ENCODE measurements around the gene ST6GALNAC1.

Gene ST6GALNAC1

DNA sequence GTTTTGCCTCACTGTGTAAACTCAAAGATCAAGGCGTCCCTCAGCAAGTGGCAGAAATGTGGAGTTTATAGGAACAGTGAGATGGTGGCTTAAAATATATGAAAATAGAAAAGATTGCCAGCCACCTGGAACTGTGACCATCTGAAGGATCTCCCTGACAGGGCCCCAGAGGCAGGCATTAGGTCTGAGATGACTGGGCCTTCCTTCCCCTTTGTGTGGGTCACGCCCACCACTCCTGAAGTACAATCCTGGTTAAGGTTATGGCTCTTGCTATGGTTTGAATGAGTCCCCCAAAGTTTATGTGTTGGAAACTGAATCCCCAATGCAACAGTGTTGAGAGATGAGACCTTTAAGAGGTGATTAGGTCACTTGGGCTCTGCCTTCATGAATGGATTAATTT is 64.3 kb downstream of the ST6GALNAC1 start:
- Histone ChIP-seq H4K91ac (ENCODE audit: low read depth, low read length, poor library complexity) (no peak overlapping the region), H2AK5ac (ENCODE audit: low read depth, low read length) (no peak overlapping the region), H3K4me2 (ENCODE audit: insufficient read depth, low read length, poor library complexity, severe bottlenecking) (no peak overlapping the region), H2BK12ac (ENCODE audit: low read length) (no peak overlapping the region), H3K18ac (ENCODE audit: low read length) (no peak overlapping the region), H3K4ac (ENCODE audit: low read length) (no peak overlapping the region), H2AFZ (ENCODE audit: low read length) (no peak overlapping the region), H3K27ac (replicated peaks; ENCODE audit: low read length) (no peak overlapping the region), H3K23ac (ENCODE audit: low read depth, low read length, poor library complexity) (no peak overlapping the region), H2BK120ac (ENCODE audit: low read depth, low read length) (no peak overlapping the region), H2BK5ac (ENCODE audit: low read length) (no peak overlapping the region), H3K4me3 (ENCODE audit: low read length in 2 of 2) (no peak overlapping the region), H3K36me3 (replicated peaks in 1 of 2; ENCODE audit: control insufficient read depth in 2 of 2, insufficient read depth in 2 of 2, low read length in 2 of 2) (no peaks in the 10 kb centered on the region), H3K9ac (ENCODE audit: low read depth, low read length, poor library complexity) (no peak overlapping the region), H3K14ac (ENCODE audit: low read length) (no peak overlapping the region), H3K4me1 (ENCODE audit: control insufficient read depth in 2 of 2, insufficient read depth in 1 of 2, low read depth in 1 of 2, low read length in 2 of 2) (peaks cover 3 to 12% of the 10 kb centered on the region in 2 donors), H3K79me1 (ENCODE audit: low read depth, low read length) (no peaks in the 10 kb centered on the region), H4K8ac (ENCODE audit: low read depth, low read length) (no peak overlapping the region), H2BK15ac (ENCODE audit: low read length) (no peak overlapping the region), H3K9me3 (replicated peaks in 1 of 2; ENCODE audit: control insufficient read depth in 2 of 2, insufficient read depth in 1 of 2, low read depth in 1 of 2, low read length in 2 of 2) (no peaks in the 10 kb centered on the region), H3K27me3 (ENCODE audit: control insufficient read depth in 3 of 3, insufficient read depth in 3 of 3, low read depth in 1 of 3, low read length in 3 of 3) (peaks cover 0 to 41% (median 10%) of the 10 kb centered on the region in 3 experiments)
- DNase-seq (ENCODE audit: low spot score) = no peak
- WGBS, 2 donors (ENCODE audit: extremely low coverage in 2 of 2, insufficient read length in 2 of 2, insufficient replicate concordance in 1 of 2) = no CpG with 5 or more reads among the region's 2 CpGs

DNA sequence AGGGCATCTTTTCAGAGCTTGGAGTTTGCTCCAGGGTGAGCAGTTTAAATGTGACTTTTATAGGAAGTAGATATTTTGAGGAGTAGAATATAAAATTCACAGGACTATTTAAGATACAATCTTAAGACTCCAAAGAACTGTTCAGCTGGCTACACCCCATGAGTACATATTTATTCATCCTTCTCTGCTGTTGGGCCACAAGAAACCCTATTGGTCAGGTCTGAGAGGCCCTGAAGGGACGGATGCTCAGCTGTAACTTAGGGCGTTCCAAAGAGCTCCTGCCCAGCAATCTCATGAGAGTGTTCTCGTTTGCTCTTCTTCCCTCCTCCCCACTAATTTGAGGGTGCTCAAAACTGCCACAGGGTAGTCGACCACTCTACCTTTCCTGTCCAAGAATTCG is 65.2 kb downstream of the ST6GALNAC1 start:
- no CpG with 5 or more reads among the region's 5 CpGs for WGBS, 2 donors (ENCODE audit: extremely low coverage in 2 of 2, insufficient read length in 2 of 2, insufficient replicate concordance in 1 of 2)
- no peak overlapping the region for H2BK120ac ChIP-seq (ENCODE audit: low read depth, low read length)
- H3K27me3 ChIP-seq (ENCODE audit: control insufficient read depth in 3 of 3, insufficient read depth in 3 of 3, low read depth in 1 of 3, low read length in 3 of 3) = peaks cover 0 to 33% (median 6%) of the 10 kb centered on the region in 3 experiments
- H3K4me2 ChIP-seq (ENCODE audit: insufficient read depth, low read length, poor library complexity, severe bottlenecking) = no peak overlapping the region
- peaks cover 3 to 12% of the 10 kb centered on the region in 2 donors for H3K4me1 ChIP-seq (ENCODE audit: control insufficient read depth in 2 of 2, insufficient read depth in 1 of 2, low read depth in 1 of 2, low read length in 2 of 2)
- no peak overlapping the region for H2BK15ac ChIP-seq (ENCODE audit: low read length)
- H3K18ac ChIP-seq (ENCODE audit: low read length) = no peak overlapping the region
- H3K79me1 ChIP-seq (ENCODE audit: low read depth, low read length) = no peaks in the 10 kb centered on the region
- H3K9ac ChIP-seq (ENCODE audit: low read depth, low read length, poor library complexity) = no peak overlapping the region
- H3K23ac ChIP-seq (ENCODE audit: low read depth, low read length, poor library complexity) = no peak overlapping the region
- no peak overlapping the region for H2BK5ac ChIP-seq (ENCODE audit: low read length)
- no peak overlapping the region for H4K91ac ChIP-seq (ENCODE audit: low read depth, low read length, poor library complexity)
- H3K27ac ChIP-seq (replicated peaks; ENCODE audit: low read length) = no peak overlapping the region
- no peaks in the 10 kb centered on the region for H3K9me3 ChIP-seq (replicated peaks in 1 of 2; ENCODE audit: control insufficient read depth in 2 of 2, insufficient read depth in 1 of 2, low read depth in 1 of 2, low read length in 2 of 2)
- no peak overlapping the region for H3K4ac ChIP-seq (ENCODE audit: low read length)
- H4K8ac ChIP-seq (ENCODE audit: low read depth, low read length) = no peak overlapping the region
- DNase-seq (ENCODE audit: low spot score) = no peak
- no peak overlapping the region for H2AK5ac ChIP-seq (ENCODE audit: low read depth, low read length)
- no peaks in the 10 kb centered on the region for H3K36me3 ChIP-seq (replicated peaks in 1 of 2; ENCODE audit: control insufficient read depth in 2 of 2, insufficient read depth in 2 of 2, low read length in 2 of 2)
- H2AFZ ChIP-seq (ENCODE audit: low read length) = no peak overlapping the region
- no peak overlapping the region for H3K14ac ChIP-seq (ENCODE audit: low read length)
- H2BK12ac ChIP-seq (ENCODE audit: low read length) = no peak overlapping the region
- H3K4me3 ChIP-seq (ENCODE audit: low read length in 2 of 2) = no peak overlapping the region

- H2BK15ac ChIP-seq (ENCODE audit: low read length) = no peak overlapping the region
- no peak overlapping the region for H2BK5ac ChIP-seq (ENCODE audit: low read length)
- H3K27me3 ChIP-seq (ENCODE audit: control insufficient read depth in 3 of 3, insufficient read depth in 3 of 3, low read depth in 1 of 3, low read length in 3 of 3) = peaks cover 0 to 29% (median 5%) of the 10 kb centered on the region in 3 experiments
- no peak overlapping the region for H3K18ac ChIP-seq (ENCODE audit: low read length)
- WGBS, 2 donors (ENCODE audit: extremely low coverage in 2 of 2, insufficient read length in 2 of 2, insufficient replicate concordance in 1 of 2) = no CpG with 5 or more reads among the region's 7 CpGs
- H3K36me3 ChIP-seq (replicated peaks in 1 of 2; ENCODE audit: control insufficient read depth in 2 of 2, insufficient read depth in 2 of 2, low read length in 2 of 2) = no peaks in the 10 kb centered on the region
- no peak overlapping the region for H4K8ac ChIP-seq (ENCODE audit: low read depth, low read length)
- no peak overlapping the region for H2AK5ac ChIP-seq (ENCODE audit: low read depth, low read length)
- no peak overlapping the region for H3K4ac ChIP-seq (ENCODE audit: low read length)
- no peak overlapping the region for H3K4me3 ChIP-seq (ENCODE audit: low read length in 2 of 2)
- no peak overlapping the region for H4K91ac ChIP-seq (ENCODE audit: low read depth, low read length, poor library complexity)
- H3K79me1 ChIP-seq (ENCODE audit: low read depth, low read length) = no peaks in the 10 kb centered on the region
- H2AFZ ChIP-seq (ENCODE audit: low read length) = no peak overlapping the region
- H3K23ac ChIP-seq (ENCODE audit: low read depth, low read length, poor library complexity) = no peak overlapping the region
- H3K27ac ChIP-seq (replicated peaks; ENCODE audit: low read length) = no peak overlapping the region
- H2BK120ac ChIP-seq (ENCODE audit: low read depth, low read length) = no peak overlapping the region
- no peak overlapping the region for H2BK12ac ChIP-seq (ENCODE audit: low read length)
- H3K14ac ChIP-seq (ENCODE audit: low read length) = no peak overlapping the region
- H3K9me3 ChIP-seq (replicated peaks in 1 of 2; ENCODE audit: control insufficient read depth in 2 of 2, insufficient read depth in 1 of 2, low read depth in 1 of 2, low read length in 2 of 2) = no peaks in the 10 kb centered on the region
- no peak overlapping the region for H3K4me2 ChIP-seq (ENCODE audit: insufficient read depth, low read length, poor library complexity, severe bottlenecking)
- H3K9ac ChIP-seq (ENCODE audit: low read depth, low read length, poor library complexity) = no peak overlapping the region
- no peak for DNase-seq (ENCODE audit: low spot score)
- H3K4me1 ChIP-seq (ENCODE audit: control insufficient read depth in 2 of 2, insufficient read depth in 1 of 2, low read depth in 1 of 2, low read length in 2 of 2) = peaks cover 3 to 12% of the 10 kb centered on the region in 2 donors
Observed at GRCh38 chr17:76577876-76578275, 65.7 kb downstream of the ST6GALNAC1 start.

DNA sequence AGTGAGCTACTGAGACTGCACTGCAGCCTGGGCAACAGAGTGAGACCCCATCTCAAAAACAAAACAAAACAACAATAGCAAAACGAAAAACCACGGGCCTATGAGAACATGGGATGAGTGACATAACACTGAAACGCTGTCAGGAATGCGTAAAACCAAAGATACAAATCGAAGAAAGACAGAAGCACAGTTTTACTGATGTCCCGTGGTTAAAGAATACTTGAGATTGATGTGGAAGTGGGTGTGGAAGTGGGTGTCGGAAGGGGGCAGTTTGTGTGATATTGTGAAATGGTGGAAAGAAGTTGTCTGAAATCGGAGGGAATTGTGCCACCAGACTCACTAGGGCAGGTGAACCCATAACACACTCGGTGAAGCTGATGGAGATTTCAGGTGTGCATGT is 67.4 kb downstream of the ST6GALNAC1 start:
- Histone ChIP-seq H3K23ac (ENCODE audit: low read depth, low read length, poor library complexity) (no peak overlapping the region), H3K27ac (replicated peaks; ENCODE audit: low read length) (no peak overlapping the region), H3K4me2 (ENCODE audit: insufficient read depth, low read length, poor library complexity, severe bottlenecking) (no peak overlapping the region), H2AFZ (ENCODE audit: low read length) (no peak overlapping the region), H2BK12ac (ENCODE audit: low read length) (no peak overlapping the region), H3K14ac (ENCODE audit: low read length) (no peak overlapping the region), H3K9ac (ENCODE audit: low read depth, low read length, poor library complexity) (no peak overlapping the region), H2BK5ac (ENCODE audit: low read length) (no peak overlapping the region), H2BK120ac (ENCODE audit: low read depth, low read length) (no peak overlapping the region), H3K79me1 (ENCODE audit: low read depth, low read length) (no peaks in the 10 kb centered on the region), H3K18ac (ENCODE audit: low read length) (no peak overlapping the region), H3K4ac (ENCODE audit: low read length) (no peak overlapping the region), H3K4me1 (ENCODE audit: control insufficient read depth in 2 of 2, insufficient read depth in 1 of 2, low read depth in 1 of 2, low read length in 2 of 2) (peaks cover 3 to 7% of the 10 kb centered on the region in 2 donors), H2BK15ac (ENCODE audit: low read length) (no peak overlapping the region), H3K9me3 (replicated peaks in 1 of 2; ENCODE audit: control insufficient read depth in 2 of 2, insufficient read depth in 1 of 2, low read depth in 1 of 2, low read length in 2 of 2) (no peaks in the 10 kb centered on the region), H3K27me3 (ENCODE audit: control insufficient read depth in 3 of 3, insufficient read depth in 3 of 3, low read depth in 1 of 3, low read length in 3 of 3) (peaks cover 0 to 15% (median 2%) of the 10 kb centered on the region in 3 experiments), H2AK5ac (ENCODE audit: low read depth, low read length) (no peak overlapping the region), H4K8ac (ENCODE audit: low read depth, low read length) (no peak overlapping the region), H4K91ac (ENCODE audit: low read depth, low read length, poor library complexity) (no peak overlapping the region), H3K36me3 (replicated peaks in 1 of 2; ENCODE audit: control insufficient read depth in 2 of 2, insufficient read depth in 2 of 2, low read length in 2 of 2) (no peaks in the 10 kb centered on the region), H3K4me3 (ENCODE audit: low read length in 2 of 2) (no peak overlapping the region)
- 100% methylated on average over 2 of the region's 9 CpGs; no CpG with 5 or more reads in 1 of the 2 donors for WGBS, 2 donors (ENCODE audit: extremely low coverage in 2 of 2, insufficient read length in 2 of 2, insufficient replicate concordance in 1 of 2)
- DNase-seq (ENCODE audit: low spot score) = no peak

All from neuronal stem cell (in vitro differentiated cells).